Trophoblast cell (in vitro differentiated cells and primary cell): Measurements from ENCODE around the gene TLE3.

Experiments
- DNase-seq, 2 donors: peaks; one replicate each; pipeline ENCODE4 v3.0.0-alpha.2; 2016
- H2AFZ ChIP-seq: 2 replicates; pipeline ENCODE4 v1.6.1; 2013; ENCODE audit warnings: low read length, moderate library complexity, mild to moderate bottlenecking; ENCODE audit not compliant: insufficient read depth, poor library complexity
- H2AK5ac ChIP-seq: 2 replicates; pipeline ENCODE4 v1.6.1; 2013; ENCODE audit warnings: mild to moderate bottlenecking, low read length
- H2BK120ac ChIP-seq: 2 replicates; pipeline ENCODE4 v1.6.1; 2013; ENCODE audit warnings: low read length, mild to moderate bottlenecking, moderate library complexity; ENCODE audit not compliant: insufficient read depth, poor library complexity
- H2BK12ac ChIP-seq: 2 replicates; pipeline ENCODE4 v1.6.1; 2013; ENCODE audit warnings: mild to moderate bottlenecking, low read length, moderate library complexity
- H2BK5ac ChIP-seq: 2 replicates; pipeline ENCODE4 v1.6.1; 2013; ENCODE audit warnings: low read length, low read depth, moderate library complexity, mild to moderate bottlenecking; ENCODE audit not compliant: poor library complexity
- H3K14ac ChIP-seq: 2 replicates; pipeline ENCODE4 v1.6.1; 2013; ENCODE audit warnings: mild to moderate bottlenecking, low read length
- H3K18ac ChIP-seq: 2 replicates; pipeline ENCODE4 v1.6.1; 2013; ENCODE audit warnings: mild to moderate bottlenecking, low read length
- H3K23ac ChIP-seq: 2 replicates; pipeline ENCODE4 v1.6.1; 2013; ENCODE audit warnings: low read length
- H3K27ac ChIP-seq: 2 replicates; pipeline ENCODE4 v1.5.1; 2013; ENCODE audit warnings: low read depth, mild to moderate bottlenecking, inconsistent platforms, low read length, moderate library complexity
- H3K27me3 ChIP-seq: 2 replicates; pipeline ENCODE4 v1.6.1; 2013; ENCODE audit warnings: inconsistent platforms, mild to moderate bottlenecking, low read length, moderate library complexity; ENCODE audit not compliant: insufficient read depth
- H3K36me3 ChIP-seq, 2 experiments: 1 replicate in 1 of 2; 2 replicates in 1 of 2; pipeline ENCODE4 v1.6.1; 2013; ENCODE audit warnings: low read length in 2 of 2, mild to moderate bottlenecking in 2 of 2, moderate library complexity in 1 of 2; ENCODE audit not compliant: insufficient read depth in 2 of 2, control insufficient read depth in 1 of 2
- H3K4ac ChIP-seq: 2 replicates; pipeline ENCODE4 v1.6.1; 2013; ENCODE audit warnings: low read depth, mild to moderate bottlenecking, low read length, moderate library complexity
- H3K4me1 ChIP-seq, 2 experiments: 1 replicate in 1 of 2; 2 replicates in 1 of 2; pipeline ENCODE4 v1.6.1; 2013; ENCODE audit warnings: low read length in 2 of 2, mild to moderate bottlenecking in 2 of 2, moderate library complexity in 1 of 2; ENCODE audit not compliant: insufficient read depth in 2 of 2, control insufficient read depth in 1 of 2
- H3K4me2 ChIP-seq: 2 replicates; pipeline ENCODE4 v1.6.1; 2013; ENCODE audit warnings: inconsistent platforms, mild to moderate bottlenecking, low read length, moderate library complexity
- H3K4me3 ChIP-seq: 2 replicates; pipeline ENCODE4 v1.5.1; 2013; ENCODE audit warnings: mild to moderate bottlenecking, low read depth, low read length, inconsistent platforms
- H3K79me1 ChIP-seq: one replicate; pipeline ENCODE4 v1.6.1; 2013; ENCODE audit warnings: low read length
- H3K79me2 ChIP-seq: 2 replicates; pipeline ENCODE4 v1.6.1; 2013; ENCODE audit warnings: low read length, mild to moderate bottlenecking; ENCODE audit not compliant: control insufficient read depth, insufficient read depth, poor library complexity
- H3K9ac ChIP-seq: 2 replicates; pipeline ENCODE4 v1.6.1; 2013; ENCODE audit warnings: mild to moderate bottlenecking, low read length
- H3K9me3 ChIP-seq: 2 replicates; pipeline ENCODE4 v1.6.1; 2013; ENCODE audit warnings: low read depth, mild to moderate bottlenecking, control low read depth, inconsistent platforms, low read length; ENCODE audit not compliant: insufficient read depth
- H4K12ac ChIP-seq: 2 replicates; pipeline ENCODE4 v1.6.1; 2013; ENCODE audit warnings: low read depth, mild to moderate bottlenecking, low read length, moderate library complexity
- H4K8ac ChIP-seq: 2 replicates; pipeline ENCODE4 v1.6.1; 2013; ENCODE audit warnings: low read depth, mild to moderate bottlenecking, low read length, moderate library complexity
- H4K91ac ChIP-seq: one replicate; pipeline ENCODE4 v1.6.1; 2013; ENCODE audit warnings: low read depth, mild to moderate bottlenecking, low read length, moderate library complexity
- WGBS: extraction: QIAGEN DNeasy Blood & Tissue Kit; methylation state at CpG from one replicate; pipeline ENCODE4 v1.1.7; 2013; ENCODE audit warnings: missing lambda C conversion rate; ENCODE audit not compliant: insufficient read length, insufficient coverage; ENCODE audit errors: extremely low coverage; 5-methylcytosine and 5-hydroxymethylcytosine counted together

The TLE3 gene

DNA sequence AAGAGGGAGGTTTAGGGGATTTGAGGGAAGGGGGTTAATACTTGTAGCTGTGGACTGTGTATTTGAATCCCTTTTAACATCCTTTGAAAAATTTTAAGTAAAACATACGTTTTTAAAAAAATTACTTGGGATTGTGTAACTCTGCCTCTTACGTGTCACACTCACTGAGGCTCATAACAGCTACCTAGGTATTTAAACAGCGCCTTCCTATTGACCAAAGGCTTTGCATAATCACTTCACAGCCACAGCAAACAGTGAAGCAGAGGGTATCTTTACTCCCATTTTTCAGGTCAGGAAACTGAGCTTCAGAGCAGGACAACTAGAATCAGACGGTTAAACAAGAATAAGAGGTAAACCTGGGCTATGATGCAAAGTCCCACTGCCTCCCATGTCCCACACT lies 95.9 kb downstream of the TLE3 start:
- no peaks in the 10 kb centered on the region for H3K27me3 ChIP-seq
- no peak for DNase-seq
- H3K9ac ChIP-seq = no peak overlapping the region
- H3K4me3 ChIP-seq = no peak overlapping the region
- no peak overlapping the region for H4K12ac ChIP-seq
- no peak overlapping the region for H2BK120ac ChIP-seq
- H3K79me1 ChIP-seq = no peaks in the 10 kb centered on the region
- H2BK5ac ChIP-seq = no peak overlapping the region
- no peak overlapping the region for H3K4ac ChIP-seq
- H3K9me3 ChIP-seq = peaks cover 6% of the 10 kb centered on the region
- H2BK12ac ChIP-seq = no peak overlapping the region
- H4K91ac ChIP-seq = no peak overlapping the region
- no peak overlapping the region for H3K18ac ChIP-seq
- H3K27ac ChIP-seq = no peak overlapping the region
- no peak overlapping the region for H2AK5ac ChIP-seq
- H3K79me2 ChIP-seq = no peaks in the 10 kb centered on the region
- WGBS = no CpG with 5 or more reads among the region's 4 CpGs
- no peak overlapping the region for H4K8ac ChIP-seq
- no peaks in the 10 kb centered on the region for H3K36me3 ChIP-seq
- H2AFZ ChIP-seq = no peak overlapping the region
- H3K4me1 ChIP-seq = no peaks in the 10 kb centered on the region
- no peak overlapping the region for H3K4me2 ChIP-seq
- no peak overlapping the region for H3K14ac ChIP-seq
- no peak overlapping the region for H3K23ac ChIP-seq

DNA sequence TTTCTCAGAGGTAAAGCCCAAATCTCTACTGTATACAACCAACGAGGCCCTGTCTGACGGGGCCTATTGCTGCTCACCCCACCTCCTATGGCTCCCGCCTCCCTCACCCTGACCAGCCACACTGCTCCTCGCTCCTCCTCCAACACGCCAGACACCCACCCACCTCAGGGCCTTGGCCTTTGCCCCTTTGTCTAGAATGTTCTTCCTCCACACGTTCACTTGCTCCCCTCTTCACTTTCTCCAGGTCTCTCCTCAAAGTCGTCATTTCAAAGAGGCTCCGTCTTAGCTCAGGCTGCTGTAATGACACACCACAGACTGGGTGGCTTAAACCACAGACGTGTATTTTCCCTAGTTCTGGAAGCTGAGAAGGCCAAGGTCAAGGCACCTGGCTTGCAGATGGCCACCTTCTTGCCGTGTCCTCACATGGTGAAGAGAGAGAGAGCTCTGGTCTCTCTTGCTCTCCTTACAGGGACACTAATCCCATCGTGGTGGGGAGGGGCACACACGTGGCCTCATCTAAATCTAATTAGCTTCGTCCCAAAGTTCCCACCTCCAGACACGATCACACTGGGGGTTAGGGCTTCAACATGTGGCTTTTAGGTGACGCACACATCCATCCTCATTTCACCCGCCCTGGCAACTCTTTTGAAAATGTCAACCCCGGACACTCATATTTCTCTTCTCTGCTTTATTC lies 98.2 kb downstream of the TLE3 start:
- Histone ChIP-seq H3K18ac (no peak overlapping the region), H3K79me2 (no peaks in the 10 kb centered on the region), H4K91ac (no peak overlapping the region), H3K36me3 (no peaks in the 10 kb centered on the region), H3K4me1 (no peaks in the 10 kb centered on the region), H3K4me3 (no peak overlapping the region), H3K27ac (no peak overlapping the region), H3K23ac (no peak overlapping the region), H3K4me2 (no peak overlapping the region), H3K9me3 (peaks cover 5% of the 10 kb centered on the region), H4K8ac (no peak overlapping the region), H3K27me3 (no peaks in the 10 kb centered on the region), H3K79me1 (no peaks in the 10 kb centered on the region), H2AFZ (no peak overlapping the region), H2AK5ac (no peak overlapping the region), H3K4ac (no peak overlapping the region), H3K9ac (no peak overlapping the region), H4K12ac (no peak overlapping the region), H2BK120ac (no peak overlapping the region), H2BK12ac (no peak overlapping the region), H3K14ac (no peak overlapping the region), H2BK5ac (no peak overlapping the region)
- no peak for DNase-seq
- WGBS = no CpG with 5 or more reads among the region's 17 CpGs

DNA sequence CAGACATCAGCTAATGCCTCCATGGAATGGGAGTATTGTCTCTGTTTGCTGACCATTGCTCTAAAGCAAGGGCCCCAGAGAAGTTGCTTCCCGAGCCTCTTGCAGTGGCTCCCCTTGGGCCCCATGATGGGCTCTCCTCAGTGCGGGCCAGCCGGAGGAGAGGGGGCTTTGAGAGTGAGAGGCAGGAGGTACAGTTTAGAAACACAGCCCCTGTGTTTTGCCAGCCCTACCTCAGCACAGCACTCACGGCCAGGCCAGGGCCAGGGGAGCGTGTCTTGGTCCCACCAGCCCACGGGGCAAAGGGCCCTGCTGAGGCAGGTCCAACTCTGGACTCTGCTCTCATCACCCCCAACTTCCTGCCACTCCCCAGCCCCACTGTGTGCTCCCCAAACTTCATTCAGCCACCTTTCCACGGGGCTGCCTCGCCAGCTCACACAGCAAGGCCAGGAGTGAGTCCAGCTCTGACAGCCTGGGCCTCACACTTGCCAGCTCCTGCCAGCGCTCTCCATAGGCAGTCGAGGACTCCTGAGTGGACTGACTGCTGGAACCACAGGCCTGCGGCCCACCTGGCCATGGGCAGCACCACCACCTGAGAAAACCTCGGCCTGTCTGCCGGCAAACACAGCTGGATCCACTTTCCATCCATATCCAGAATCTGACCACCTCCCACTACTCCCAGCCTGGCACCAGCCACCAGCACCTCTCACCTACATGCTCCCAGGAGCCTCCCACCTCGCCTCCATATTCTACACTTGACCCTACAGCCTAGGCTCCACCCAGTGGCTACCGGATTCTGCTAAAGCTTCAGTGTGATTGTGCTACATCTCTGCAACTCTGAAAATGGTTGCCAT lies 99.0 kb downstream of the TLE3 start:
- no peak overlapping the region for H3K23ac ChIP-seq
- H3K79me1 ChIP-seq = no peaks in the 10 kb centered on the region
- DNase-seq = no peak

GRCh38 chr15:69997813-69998212 lies 99.9 kb downstream of the TLE3 start:
- Histone ChIP-seq H2AK5ac (no peak overlapping the region), H2BK120ac (no peak overlapping the region), H3K4me3 (no peak overlapping the region), H3K23ac (no peak overlapping the region), H3K18ac (no peak overlapping the region), H3K27ac (no peak overlapping the region), H4K8ac (no peak overlapping the region), H4K91ac (no peak overlapping the region), H4K12ac (no peak overlapping the region), H3K27me3 (no peaks in the 10 kb centered on the region), H3K4me2 (no peak overlapping the region), H3K9ac (no peak overlapping the region), H3K79me2 (no peaks in the 10 kb centered on the region), H3K14ac (no peak overlapping the region), H3K4ac (no peak overlapping the region), H2BK5ac (no peak overlapping the region), H3K4me1 (no peaks in the 10 kb centered on the region), H3K9me3 (peaks cover 5% of the 10 kb centered on the region), H3K36me3 (no peaks in the 10 kb centered on the region), H2BK12ac (no peak overlapping the region), H3K79me1 (no peaks in the 10 kb centered on the region), H2AFZ (no peak overlapping the region)
- no peak for DNase-seq
- WGBS = no CpG with 5 or more reads among the region's 2 CpGs

More for the DNA sequence above, 99.0 kb downstream of the TLE3 start:
- H3K18ac ChIP-seq = no peak overlapping the region
- H3K27ac ChIP-seq = no peak overlapping the region
- no peak overlapping the region for H4K8ac ChIP-seq
- H3K9ac ChIP-seq = no peak overlapping the region
- peaks cover 5% of the 10 kb centered on the region for H3K9me3 ChIP-seq
- no peak overlapping the region for H2BK120ac ChIP-seq
- H2AFZ ChIP-seq = no peak overlapping the region
- no peak overlapping the region for H3K14ac ChIP-seq
- no CpG with 5 or more reads among the region's 15 CpGs for WGBS
- no peak overlapping the region for H4K91ac ChIP-seq
- no peak overlapping the region for H2AK5ac ChIP-seq
- no peak overlapping the region for H4K12ac ChIP-seq
- H3K27me3 ChIP-seq = no peaks in the 10 kb centered on the region
- no peak overlapping the region for H3K4ac ChIP-seq
- no peaks in the 10 kb centered on the region for H3K4me1 ChIP-seq
- H2BK12ac ChIP-seq = no peak overlapping the region
- H3K4me3 ChIP-seq = no peak overlapping the region
- no peaks in the 10 kb centered on the region for H3K79me2 ChIP-seq
- H3K4me2 ChIP-seq = no peak overlapping the region
- H2BK5ac ChIP-seq = no peak overlapping the region
- no peaks in the 10 kb centered on the region for H3K36me3 ChIP-seq
